GM21360 (cell line): ENCODE data around the gene NIPSNAP2.
A peak's percentile ranks its signal among the peaks of the same experiment; 100 is the strongest.
"Not testable (repeated sequence)": the region's sequence is repeated elsewhere in the genome, so short reads cannot be mapped to it uniquely, and the experiment has no call there.

ENCODE experiments used
- ATAC-seq: cut with Tn5 transposase; IDR thresholded peaks from one replicate; pipeline ENCODE4 v1.9.1; 2021; ENCODE audit warnings: mild to moderate bottlenecking, moderate library complexity; ENCODE audit not compliant: unreplicated experiment

Gene NIPSNAP2

GRCh38 chr7:55975988-55976633 lies 11.7 kb downstream of the NIPSNAP2 start:
- ATAC-seq, result no peak

GRCh38 chr7:55977831-55978230 lies 13.4 kb downstream of the NIPSNAP2 start:
- ATAC-seq, result no peak

GRCh38 chr7:55980266-55980665 lies 15.9 kb downstream of the NIPSNAP2 start:
- no peak for ATAC-seq

GRCh38 chr7:55983537-55983936 lies 19.2 kb downstream of the NIPSNAP2 start:
- no peak for ATAC-seq

- no peak for ATAC-seq
These were observed 28.0 kb downstream of the NIPSNAP2 start for GRCh38 chr7:55992346-55992745.

- no peak for ATAC-seq
These were observed 32.6 kb downstream of the NIPSNAP2 start for GRCh38 chr7:55996856-55997500.

- ATAC-seq, result no peak
These were observed 39.4 kb downstream of the NIPSNAP2 start for GRCh38 chr7:56003749-56004148.

GRCh38 chr7:56007167-56007652 lies 42.8 kb downstream of the NIPSNAP2 start:
- ATAC-seq, result no peak

- no peak for ATAC-seq
These were observed 43.5 kb downstream of the NIPSNAP2 start for GRCh38 chr7:56007891-56008290.

GRCh38 chr7:56009695-56010094 lies 45.3 kb downstream of the NIPSNAP2 start:
- ATAC-seq, result no peak

- ATAC-seq, result not testable (repeated sequence)
These were observed 52.6 kb downstream of the NIPSNAP2 start for GRCh38 chr7:56017015-56017414.

- no peak for ATAC-seq
These were observed 55.1 kb downstream of the NIPSNAP2 start for GRCh38 chr7:56019501-56019900.

- no peak for ATAC-seq
These were observed 59.1 kb downstream of the NIPSNAP2 start for GRCh38 chr7:56023500-56023899.

- ATAC-seq, result no peak
These were observed 62.2 kb downstream of the NIPSNAP2 start for GRCh38 chr7:56026538-56026937.

- ATAC-seq, result no peak
These were observed 64.7 kb downstream of the NIPSNAP2 start for GRCh38 chr7:56028942-56029630.

GRCh38 chr7:56030340-56030739 lies 66.0 kb downstream of the NIPSNAP2 start:
- ATAC-seq, result no peak

- ATAC-seq, result not testable (repeated sequence)
These were observed 67.2 kb downstream of the NIPSNAP2 start for GRCh38 chr7:56031556-56031955.

GRCh38 chr7:56032578-56032977 lies 68.2 kb downstream of the NIPSNAP2 start:
- not testable (repeated sequence) for ATAC-seq

- peak; percentile 97 for ATAC-seq
These were observed 69.5 kb downstream of the NIPSNAP2 start for GRCh38 chr7:56033671-56034432.

- no peak for ATAC-seq
These were observed 76.3 kb downstream of the NIPSNAP2 start for GRCh38 chr7:56040730-56041129.

- not testable (repeated sequence) for ATAC-seq
These were observed 81.4 kb downstream of the NIPSNAP2 start for GRCh38 chr7:56045758-56046157.
